ENCODE results near the gene PCGF6. TPM values are rescaled to one million over a fixed set of nuclear protein-coding genes. Genes with fewer than 3 reads are reported as not detected.
A peak's percentile ranks its signal among the peaks of the same experiment; 100 is the strongest.

Gene PCGF6
- total RNA-seq, 2 experiments from 2014 or later: 12.3 to 16.0 TPM

GRCh38 chr10:103333934-103334520, 16.9 kb downstream of the PCGF6 start:
- no peak overlapping the region for H3K4me2 ChIP-seq (ENCODE audit: low read length)
- no peaks in the 10 kb centered on the region for H3K4me1 ChIP-seq (ENCODE audit: insufficient read depth, low read length, poor library complexity, severe bottlenecking)
- POLR2A ChIA-PET: interaction anchor here (0.6 to 1.5 kb wide), 5 partner anchors 16 to 668 kb away, joined by 3 to 6 read pairs (median 3); partner anchors contain the start of gene PCGF6
- H3K9me2 ChIP-seq (ENCODE audit: insufficient read depth, low read length): no peaks in the 10 kb centered on the region
- H3K79me2 ChIP-seq (ENCODE audit: insufficient read depth, low read depth, low read length): peaks cover 6% of the 10 kb centered on the region; the same call in 1 of the 2 replicates
- intact Hi-C loops (cut with micrococcal nuclease; ENCODE audit: unreplicated experiment): loop anchor here (5.0 kb wide), 1 partner anchor 417 kb away; the partner anchor contains the start of gene CNNM2
- CTCF ChIA-PET (ENCODE audit: unreplicated experiment): interaction anchor here (0.9 kb wide), 1 partner anchor 142 kb away, joined by 3 read pairs; no protein-coding TSS in a partner anchor
- no peak overlapping the region for H2AFZ ChIP-seq (ENCODE audit: low read length)
- H3K27ac ChIP-seq (ENCODE audit: low read depth, low read length, poor library complexity, severe bottlenecking): no peak overlapping the region
- peaks cover 79% of the 10 kb centered on the region for H3K36me3 ChIP-seq (ENCODE audit: insufficient read depth, low read length)
- peak; percentile 50 for DNase-seq (ENCODE audit: low spot score)
- H3K9me3 ChIP-seq (ENCODE audit: low read length): no peaks in the 10 kb centered on the region
- TF ChIP-seq CTCF (conservative IDR thresholded peaks at IDR 0.05; ENCODE audit: low read length) (peak; percentile 94), EZH2phosphoT487 (IDR thresholded peaks at IDR 0.05; ENCODE audit: borderline replicate concordance, low read depth, low read length) (no peak)
- no TSS peak for BruUV-seq (replicated peaks)
- no peak overlapping the region for H3K4me3 ChIP-seq (ENCODE audit: low read depth, low read length, poor library complexity, severe bottlenecking)
- H4K20me1 ChIP-seq (ENCODE audit: insufficient read depth, low read length): no peaks in the 10 kb centered on the region

GRCh38 chr10:103327906-103328305, 23.0 kb downstream of the PCGF6 start:
- Histone ChIP-seq H3K9me3 (ENCODE audit: low read length) (no peaks in the 10 kb centered on the region), H3K4me3 (ENCODE audit: low read depth, low read length, poor library complexity, severe bottlenecking) (no peak overlapping the region), H3K4me1 (ENCODE audit: insufficient read depth, low read length, poor library complexity, severe bottlenecking) (no peaks in the 10 kb centered on the region), H4K20me1 (ENCODE audit: insufficient read depth, low read length) (no peaks in the 10 kb centered on the region), H3K27ac (ENCODE audit: low read depth, low read length, poor library complexity, severe bottlenecking) (no peak overlapping the region), H2AFZ (ENCODE audit: low read length) (no peak overlapping the region), H3K36me3 (ENCODE audit: insufficient read depth, low read length) (peaks cover 87% of the 10 kb centered on the region), H3K79me2 (ENCODE audit: insufficient read depth, low read depth, low read length) (no peaks in the 10 kb centered on the region), H3K4me2 (ENCODE audit: low read length) (no peak overlapping the region), H3K9me2 (ENCODE audit: insufficient read depth, low read length) (no peaks in the 10 kb centered on the region)
- DNase-seq (ENCODE audit: low spot score): no peak
- CTCF ChIA-PET (ENCODE audit: unreplicated experiment): no interaction called here
- no TSS peak for BruUV-seq (replicated peaks)
- intact Hi-C loops (cut with micrococcal nuclease; ENCODE audit: unreplicated experiment): no loop called here
- no peak for TF ChIP-seq CTCF (conservative IDR thresholded peaks at IDR 0.05; ENCODE audit: low read length)
- TF ChIP-seq EZH2phosphoT487 (IDR thresholded peaks at IDR 0.05; ENCODE audit: borderline replicate concordance, low read depth, low read length): no peak
- POLR2A ChIA-PET: interaction anchor here (0.6 kb wide), 1 partner anchor 36 kb away, joined by 3 read pairs; no protein-coding TSS in a partner anchor

GRCh38 chr10:103316087-103316486, 34.9 kb downstream of the PCGF6 start:
- Histone ChIP-seq H3K79me2 (ENCODE audit: insufficient read depth, low read depth, low read length) (no peaks in the 10 kb centered on the region), H3K27ac (ENCODE audit: low read depth, low read length, poor library complexity, severe bottlenecking) (no peak overlapping the region), H2AFZ (ENCODE audit: low read length) (no peak overlapping the region), H3K4me3 (ENCODE audit: low read depth, low read length, poor library complexity, severe bottlenecking) (no peak overlapping the region), H3K9me3 (ENCODE audit: low read length) (no peaks in the 10 kb centered on the region), H3K4me1 (ENCODE audit: insufficient read depth, low read length, poor library complexity, severe bottlenecking) (no peaks in the 10 kb centered on the region), H3K36me3 (ENCODE audit: insufficient read depth, low read length) (peaks cover 91% of the 10 kb centered on the region), H3K4me2 (ENCODE audit: low read length) (no peak overlapping the region), H4K20me1 (ENCODE audit: insufficient read depth, low read length) (no peaks in the 10 kb centered on the region), H3K9me2 (ENCODE audit: insufficient read depth, low read length) (no peaks in the 10 kb centered on the region)
- CTCF ChIA-PET (ENCODE audit: unreplicated experiment): no interaction called here
- POLR2A ChIA-PET: interaction anchor here (0.6 kb wide), 1 partner anchor 51 kb away, joined by 3 read pairs; no protein-coding TSS in a partner anchor
- intact Hi-C loops (cut with micrococcal nuclease; ENCODE audit: unreplicated experiment): no loop called here
- no TSS peak for BruUV-seq (replicated peaks)
- DNase-seq (ENCODE audit: low spot score): no peak
- no peak for TF ChIP-seq CTCF (conservative IDR thresholded peaks at IDR 0.05; ENCODE audit: low read length)
- no peak for TF ChIP-seq EZH2phosphoT487 (IDR thresholded peaks at IDR 0.05; ENCODE audit: borderline replicate concordance, low read depth, low read length)
